Right lobe of liver (tissue), 6 donors: Measurements from ENCODE around the gene PFKL. TPM values are rescaled to one million over a fixed set of nuclear protein-coding genes. Genes with fewer than 3 reads are reported as not detected.

Experiments
- ATAC-seq, 4 donors: fragments of 200-7000 bp; cut with Tn5 transposase; one replicate each; pipeline ENCODE4 v1.9.1; 2020; ENCODE audit warnings: mild to moderate bottlenecking in 4 of 4, moderate library complexity in 4 of 4
- DNase-seq, 3 donors: peaks; one replicate each; pipeline ENCODE4 v3.0.0-alpha.2; 2020
- H3K27ac ChIP-seq, 3 donors: fragments of 200-600 bp; one replicate each; pipeline ENCODE4 v1.8.0; 2022
- H3K27me3 ChIP-seq, 2 donors: fragments of 200-600 bp; one replicate each; pipeline ENCODE4 v1.8.0; 2022
- H3K36me3 ChIP-seq, 4 donors: fragments of 200-600 bp; sonication (generic) in 1 of 4; one replicate each; pipeline versions ENCODE4 v1.5.1 to v1.8.0; 2017 to 2022; ENCODE audit warnings: control low read depth in 1 of 4
- H3K4me1 ChIP-seq, 4 donors: fragments of 200-600 bp; sonication (generic) in 1 of 4; one replicate each; pipeline versions ENCODE4 v1.5.1 to v1.8.0; 2017 to 2022; ENCODE audit warnings: control low read depth in 1 of 4
- H3K4me3 ChIP-seq, 3 donors: fragments of 200-600 bp; one replicate each; pipeline ENCODE4 v1.8.0; 2022
- H3K9me3 ChIP-seq, 4 donors: fragments of 200-600 bp; sonication (generic) in 1 of 4; one replicate each; pipeline versions ENCODE4 v1.5.1 to v1.8.0; 2017 to 2022; ENCODE audit warnings: control low read depth in 1 of 4
- CTCF ChIP-seq, 4 donors: fragments of 200-600 bp in 3 of 4; fragments of 450-650 bp in 1 of 4; IDR thresholded peaks; one replicate each; pipeline versions ENCODE4 v1.5.1 to v1.8.0; 2016 to 2022; ENCODE audit warnings: antibody characterized with exemption in 4 of 4, mild to moderate bottlenecking in 2 of 4
- POLR2A ChIP-seq: fragments of 450-650 bp; IDR thresholded peaks from one replicate; pipeline ENCODE4 v1.6.1; 2017; ENCODE audit warnings: antibody characterized with exemption, mild to moderate bottlenecking
- WGBS: methylation state at CpG from one replicate; pipeline ENCODE4 v1.1.6; 2018; ENCODE audit warnings: low coverage, low lambda C conversion rate; ENCODE audit not compliant: insufficient coverage; ENCODE audit errors: missing lambda C conversion rate; 5-methylcytosine and 5-hydroxymethylcytosine counted together
- intact Hi-C, 2 donors: fragments of 100-400 bp; cut with DNase I; formaldehyde crosslinking; loops; one replicate each; pipeline versions ENCODE4 v1.11.2 to v1.14.1; 2022
- long read RNA-seq: library from polyadenylated mRNA; unstranded; transcript quantifications from one replicate; pipeline ENCODE4 v2.0.0, GENCODE V29; 2019
- total RNA-seq, 6 experiments: library from RNA; depleted of rRNA in 2 of 6; stranded (reverse); fragments of >200 nt in 2 of 6; fragmentation: NEBNext Ultra II Directional in 3 of 6; extraction: Animal tissue kit (Norgen Biotek cat#: 25700) in 3 of 6; gene quantifications; one replicate each; pipeline versions ENCODE4 v1.1.0 to v1.2.4, GENCODE V29; 2016 to 2023
- donor health status: DM: no; HTN: yes; CAD: no.
- donor health status: DM: no; HTN: no; CAD: no.
- donor health status: DM: no; HTN: no; CAD: no.
- donor health status: DM: no; HTN: yes; CAD: no.
- donor health status: DM: no; HTN: yes; CAD: no.

The PFKL gene
- 10 to 100 TPM; 68.3 to 97.6 (median 73.7) TPM for total RNA-seq
- long read RNA-seq, transcript PFKL-201 (22 exons, 2,912 nt): major isoform, 11 of 28 reads
- long read RNA-seq, partial matches to known transcripts: 12 of 28 reads
- long read RNA-seq, other reads (novel, unspliced or antisense): 4 of 28 reads

GRCh38 chr21:44299458-44300261, at the start of gene PFKL:
PFKL (plus strand) TSS chr21:44300053; CDS start chr21:44300106, 53 bp downstream.
- Histone ChIP-seq H3K9me3 (no peaks in the 10 kb centered on the region), H3K27me3 (no peaks in the 10 kb centered on the region), H3K4me3 (peak within 1 kb of the TSS; percentile 66 to 88 (median 83)), H3K36me3 (no peaks in the 10 kb centered on the region), H3K27ac (peak within 1 kb of the TSS; percentile 84 to 88 (median 86)), H3K4me1 (peaks cover 0 to 43% (median 15%) of the 10 kb centered on the region in 4 donors)
- intact Hi-C loops: no loop called here
- DNase-seq (peak; percentile 83 to 84 (median 83)), ATAC-seq (peak; percentile 47 to 70 (median 62))
- 1% methylated on average over 8 of the region's 94 CpGs for WGBS
- peak; percentile 41 for TF ChIP-seq POLR2A
- no peak for TF ChIP-seq CTCF (IDR thresholded peaks at IDR 0.05)

GRCh38 chr21:44253832-44254710, 45.8 kb upstream of the PFKL start:
- intact Hi-C loops: no loop called here
- H3K4me3 ChIP-seq: no peak overlapping the region
- H3K4me1 ChIP-seq: no peaks in the 10 kb centered on the region
- H3K9me3 ChIP-seq: no peaks in the 10 kb centered on the region
- 64% methylated on average over 14 of the region's 29 CpGs for WGBS
- H3K27me3 ChIP-seq: no peaks in the 10 kb centered on the region
- DNase-seq: peak in 2 of 3 donors; percentile 44 to 49
- TF ChIP-seq CTCF (IDR thresholded peaks at IDR 0.05): no peak
- no peak for TF ChIP-seq POLR2A
- ATAC-seq: no peak
- H3K27ac ChIP-seq: no peak overlapping the region
- no peaks in the 10 kb centered on the region for H3K36me3 ChIP-seq

GRCh38 chr21:44255511-44255981, 44.3 kb upstream of the PFKL start:
- ATAC-seq: no peak
- Histone ChIP-seq H3K27me3 (no peaks in the 10 kb centered on the region), H3K36me3 (no peaks in the 10 kb centered on the region), H3K4me1 (no peaks in the 10 kb centered on the region), H3K9me3 (no peaks in the 10 kb centered on the region), H3K4me3 (no peak overlapping the region), H3K27ac (no peak overlapping the region)
- TF ChIP-seq POLR2A: no peak
- no peak for TF ChIP-seq CTCF (IDR thresholded peaks at IDR 0.05)
- intact Hi-C loops: no loop called here
- DNase-seq: peak in 2 of 3 donors; percentile 23
- 87% methylated on average over 3 of the region's 11 CpGs for WGBS

GRCh38 chr21:44258056-44258725, 41.7 kb upstream of the PFKL start:
- Histone ChIP-seq H3K27me3 (no peaks in the 10 kb centered on the region), H3K9me3 (no peaks in the 10 kb centered on the region), H3K27ac (no peak overlapping the region), H3K4me3 (no peak overlapping the region), H3K4me1 (no peaks in the 10 kb centered on the region), H3K36me3 (no peaks in the 10 kb centered on the region)
- no peak for TF ChIP-seq POLR2A
- no peak for TF ChIP-seq CTCF (IDR thresholded peaks at IDR 0.05)
- 86% methylated on average over 26 of the region's 34 CpGs for WGBS
- intact Hi-C loops: no loop called here
- peak in 1 of 3 donors; percentile 43 for DNase-seq
- ATAC-seq: no peak
